HCT116 (cell line): Measurements from ENCODE around the gene ZBTB7C. TPM values are rescaled to one million over a fixed set of nuclear protein-coding genes. Genes with fewer than 3 reads are reported as not detected.

ENCODE experiments used
- EZH2phosphoT487 ChIP-seq: fragments of 200-600 bp; IDR thresholded peaks from 2 replicates; pipeline ENCODE4 v1.6.1; 2018; ENCODE audit warnings: antibody characterized with exemption, borderline replicate concordance
- POLR2A ChIP-seq: IDR thresholded peaks from 2 replicates; pipeline ENCODE4 v1.7.0; 2011; ENCODE audit warnings: borderline replicate concordance; ENCODE audit not compliant: insufficient read depth, insufficient read length; ENCODE audit errors: extremely low read depth
- SP1 ChIP-seq: IDR thresholded peaks from 2 replicates; pipeline ENCODE4 v1.6.1; 2012; ENCODE audit warnings: low read depth
- SRF ChIP-seq: IDR thresholded peaks from 2 replicates; pipeline ENCODE4 v1.6.1; 2012; ENCODE audit warnings: low read depth
- TCF7L2 ChIP-seq: IDR thresholded peaks from 2 replicates; pipeline ENCODE4 v1.7.0; 2011; ENCODE audit warnings: borderline replicate concordance, inconsistent platforms; ENCODE audit not compliant: insufficient read depth, insufficient read length; ENCODE audit errors: extremely low read depth
- total RNA-seq: library from RNA; stranded (reverse); gene quantifications from one replicate; pipeline ENCODE4 v1.2.1, GENCODE V29; 2021; ENCODE audit not compliant: unreplicated experiment
- TF ChIP-seq, protein P1 (sequence below): IDR thresholded peaks from 2 replicates; pipeline ENCODE4 v1.6.1; 2011; ENCODE audit warnings: mild to moderate bottlenecking, low read length, moderate library complexity; ENCODE audit not compliant: insufficient replicate concordance; ENCODE audit errors: extremely low read depth
- TF ChIP-seq, protein P2 (sequence below): IDR thresholded peaks from 2 replicates; pipeline ENCODE4 v1.6.1; 2012
- TF ChIP-seq, protein P3 (sequence below): IDR thresholded peaks from 2 replicates; pipeline ENCODE4 v1.6.1; 2012; ENCODE audit warnings: low read depth

Gene ZBTB7C
- total RNA-seq, 1 experiment from 2014 or later: 0.37 TPM

DNA sequence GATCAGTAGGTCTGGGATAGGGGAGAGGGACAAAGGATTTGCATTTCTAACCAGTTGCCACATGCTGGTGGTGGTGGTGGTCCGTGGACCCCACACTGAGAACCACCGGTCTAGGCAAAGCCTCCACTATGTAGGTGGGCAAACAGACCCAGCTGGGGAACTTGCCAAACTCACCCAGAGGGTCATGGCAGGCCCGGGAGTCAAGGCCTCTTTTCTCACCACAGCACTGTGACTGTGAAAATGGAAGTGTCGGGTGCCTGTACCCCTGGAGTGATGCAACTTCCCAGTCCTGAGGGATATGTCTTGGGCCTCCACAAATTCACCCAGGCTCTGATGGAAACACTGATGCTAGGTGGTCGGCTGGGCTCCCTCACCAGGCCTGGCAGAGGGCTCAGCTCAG, 377.5 kb downstream of the ZBTB7C start (continued):
- TF ChIP-seq, protein P1, sequence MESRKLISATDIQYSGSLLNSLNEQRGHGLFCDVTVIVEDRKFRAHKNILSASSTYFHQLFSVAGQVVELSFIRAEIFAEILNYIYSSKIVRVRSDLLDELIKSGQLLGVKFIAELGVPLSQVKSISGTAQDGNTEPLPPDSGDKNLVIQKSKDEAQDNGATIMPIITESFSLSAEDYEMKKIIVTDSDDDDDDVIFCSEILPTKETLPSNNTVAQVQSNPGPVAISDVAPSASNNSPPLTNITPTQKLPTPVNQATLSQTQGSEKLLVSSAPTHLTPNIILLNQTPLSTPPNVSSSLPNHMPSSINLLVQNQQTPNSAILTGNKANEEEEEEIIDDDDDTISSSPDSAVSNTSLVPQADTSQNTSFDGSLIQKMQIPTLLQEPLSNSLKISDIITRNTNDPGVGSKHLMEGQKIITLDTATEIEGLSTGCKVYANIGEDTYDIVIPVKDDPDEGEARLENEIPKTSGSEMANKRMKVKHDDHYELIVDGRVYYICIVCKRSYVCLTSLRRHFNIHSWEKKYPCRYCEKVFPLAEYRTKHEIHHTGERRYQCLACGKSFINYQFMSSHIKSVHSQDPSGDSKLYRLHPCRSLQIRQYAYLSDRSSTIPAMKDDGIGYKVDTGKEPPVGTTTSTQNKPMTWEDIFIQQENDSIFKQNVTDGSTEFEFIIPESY: no peak
- no peak for TF ChIP-seq EZH2phosphoT487
- TF ChIP-seq SRF: no peak
- TF ChIP-seq, protein P2, sequence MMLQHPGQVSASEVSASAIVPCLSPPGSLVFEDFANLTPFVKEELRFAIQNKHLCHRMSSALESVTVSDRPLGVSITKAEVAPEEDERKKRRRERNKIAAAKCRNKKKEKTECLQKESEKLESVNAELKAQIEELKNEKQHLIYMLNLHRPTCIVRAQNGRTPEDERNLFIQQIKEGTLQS: no peak
- TF ChIP-seq TCF7L2: no peak
- no peak for TF ChIP-seq SP1
- no peak for TF ChIP-seq POLR2A
- TF ChIP-seq, protein P3, sequence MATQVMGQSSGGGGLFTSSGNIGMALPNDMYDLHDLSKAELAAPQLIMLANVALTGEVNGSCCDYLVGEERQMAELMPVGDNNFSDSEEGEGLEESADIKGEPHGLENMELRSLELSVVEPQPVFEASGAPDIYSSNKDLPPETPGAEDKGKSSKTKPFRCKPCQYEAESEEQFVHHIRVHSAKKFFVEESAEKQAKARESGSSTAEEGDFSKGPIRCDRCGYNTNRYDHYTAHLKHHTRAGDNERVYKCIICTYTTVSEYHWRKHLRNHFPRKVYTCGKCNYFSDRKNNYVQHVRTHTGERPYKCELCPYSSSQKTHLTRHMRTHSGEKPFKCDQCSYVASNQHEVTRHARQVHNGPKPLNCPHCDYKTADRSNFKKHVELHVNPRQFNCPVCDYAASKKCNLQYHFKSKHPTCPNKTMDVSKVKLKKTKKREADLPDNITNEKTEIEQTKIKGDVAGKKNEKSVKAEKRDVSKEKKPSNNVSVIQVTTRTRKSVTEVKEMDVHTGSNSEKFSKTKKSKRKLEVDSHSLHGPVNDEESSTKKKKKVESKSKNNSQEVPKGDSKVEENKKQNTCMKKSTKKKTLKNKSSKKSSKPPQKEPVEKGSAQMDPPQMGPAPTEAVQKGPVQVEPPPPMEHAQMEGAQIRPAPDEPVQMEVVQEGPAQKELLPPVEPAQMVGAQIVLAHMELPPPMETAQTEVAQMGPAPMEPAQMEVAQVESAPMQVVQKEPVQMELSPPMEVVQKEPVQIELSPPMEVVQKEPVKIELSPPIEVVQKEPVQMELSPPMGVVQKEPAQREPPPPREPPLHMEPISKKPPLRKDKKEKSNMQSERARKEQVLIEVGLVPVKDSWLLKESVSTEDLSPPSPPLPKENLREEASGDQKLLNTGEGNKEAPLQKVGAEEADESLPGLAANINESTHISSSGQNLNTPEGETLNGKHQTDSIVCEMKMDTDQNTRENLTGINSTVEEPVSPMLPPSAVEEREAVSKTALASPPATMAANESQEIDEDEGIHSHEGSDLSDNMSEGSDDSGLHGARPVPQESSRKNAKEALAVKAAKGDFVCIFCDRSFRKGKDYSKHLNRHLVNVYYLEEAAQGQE: no peak
